B cell (primary cell): Measurements from ENCODE around the gene TALDO1. TPM values are rescaled to one million over a fixed set of nuclear protein-coding genes. Genes with fewer than 3 reads are reported as not detected.

Experiments used
- ATAC-seq: fragments of 200-7000 bp; cut with Tn5 transposase; one replicate; pipeline ENCODE4 v1.10.0; 2021; ENCODE audit warnings: low read depth, mild to moderate bottlenecking, moderate number of reproducible peaks, moderate library complexity
- CTCF ChIA-PET: fragments of 350-600 bp; sonication (Branson Sonifier 250); formaldehyde crosslinking; loops from one replicate; lab custom pipeline; 2021; ENCODE audit warnings: antibody characterized with exemption, inconsistent platforms; lab: Charles Lee
- POLR2A ChIA-PET: fragments of 350-600 bp; sonication (Branson Sonifier 250); formaldehyde crosslinking; loops from one replicate; lab custom pipeline; 2021; ENCODE audit warnings: antibody characterized with exemption; lab: Charles Lee
- DNase-seq: peaks from one replicate; pipeline ENCODE4 v3.0.0; 2013
- H2AFZ ChIP-seq: 2 replicates; pipeline ENCODE4 v1.6.1; 2012; ENCODE audit warnings: mild to moderate bottlenecking, low read depth, low read length; ENCODE audit not compliant: insufficient read depth, poor library complexity, severe bottlenecking
- H3K27ac ChIP-seq, 2 donors: 1 replicate in 1 of 2; 2 replicates in 1 of 2; pipeline ENCODE4 v1.5.1; 2012 to 2013; ENCODE audit warnings: low read length in 2 of 2, mild to moderate bottlenecking in 2 of 2, moderate library complexity in 1 of 2
- H3K27me3 ChIP-seq, 4 experiments: fragments of 200-600 bp in 1 of 4; sonication (generic) in 1 of 4; replicated peaks in 1 of 4; 1 replicate in 2 of 4; 2 replicates in 2 of 4; pipeline versions ENCODE4 v1.6.1 to v1.7.0; 2013 to 2016; ENCODE audit warnings: low read length in 3 of 4, mild to moderate bottlenecking in 2 of 4, mixed read lengths in 1 of 4, moderate library complexity in 1 of 4; ENCODE audit not compliant: insufficient read depth in 4 of 4, control insufficient read depth in 3 of 4; ENCODE audit errors: control extremely low read depth in 1 of 4
- H3K36me3 ChIP-seq, 2 experiments: replicated peaks in 1 of 2; 1 replicate in 1 of 2; 2 replicates in 1 of 2; pipeline versions ENCODE4 v1.6.1 to v1.7.1; 2013; ENCODE audit warnings: low read length in 1 of 2; ENCODE audit not compliant: insufficient read depth in 2 of 2, control insufficient read depth in 1 of 2; ENCODE audit errors: control extremely low read depth in 1 of 2, extremely low read depth in 1 of 2
- H3K4me1 ChIP-seq, 2 donors: fragments of 200-600 bp in 1 of 2; sonication (generic) in 1 of 2; 1 replicate in 1 of 2; 2 replicates in 1 of 2; pipeline versions ENCODE4 v1.5.1 to v1.6.1; 2013 to 2017; ENCODE audit warnings: low read length in 2 of 2; ENCODE audit not compliant: control insufficient read depth in 2 of 2, insufficient read depth in 2 of 2
- H3K4me2 ChIP-seq: replicated peaks from 2 replicates; pipeline ENCODE3; 2012; ENCODE audit warnings: mild to moderate bottlenecking, low read depth, low read length; ENCODE audit not compliant: poor library complexity, severe bottlenecking
- H3K4me3 ChIP-seq, 5 experiments: fragments of 200-600 bp in 1 of 5; sonication (generic) in 1 of 5; 1 replicate in 3 of 5; 2 replicates in 2 of 5; pipeline versions ENCODE4 v1.5.1 to v1.7.0; 2011 to 2016; ENCODE audit warnings: low read length in 4 of 5, mild to moderate bottlenecking in 4 of 5, low read depth in 2 of 5, control low read depth in 1 of 5, moderate library complexity in 1 of 5; ENCODE audit not compliant: insufficient read depth in 1 of 5; ENCODE audit errors: control extremely low read depth in 1 of 5, extremely low read depth in 1 of 5
- H3K79me2 ChIP-seq: fragments of 200-600 bp; sonication (generic); one replicate; pipeline ENCODE4 v1.6.0; 2016; ENCODE audit warnings: low read length; ENCODE audit not compliant: control insufficient read depth, insufficient read depth
- H3K9ac ChIP-seq: fragments of 200-600 bp; sonication (generic); 2 replicates; pipeline ENCODE4 v1.6.1; 2017; ENCODE audit warnings: mild to moderate bottlenecking, low read length, moderate library complexity
- H3K9me3 ChIP-seq, 3 donors: one replicate each; pipeline versions ENCODE4 v1.6.1 to v1.7.1; 2013; ENCODE audit warnings: low read length in 2 of 3; ENCODE audit not compliant: control insufficient read depth in 2 of 3, insufficient read depth in 1 of 3; ENCODE audit errors: control extremely low read depth in 1 of 3
- H4K20me1 ChIP-seq: 2 replicates; pipeline ENCODE4 v1.6.0; 2012; ENCODE audit warnings: mild to moderate bottlenecking, low read length; ENCODE audit not compliant: insufficient read depth, control insufficient read depth, poor library complexity, severe bottlenecking
- H3K27ac Mint-ChIP-seq: one replicate; pipeline ENCODE4 v1.8.0; 2021; ENCODE audit warnings: mixed read lengths
- H3K27me3 Mint-ChIP-seq: one replicate; pipeline ENCODE4 v1.8.0; 2021; ENCODE audit warnings: mixed read lengths
- H3K4me1 Mint-ChIP-seq: one replicate; pipeline ENCODE4 v1.8.0; 2021; ENCODE audit warnings: mixed read lengths
- H3K4me3 Mint-ChIP-seq: one replicate; pipeline ENCODE4 v1.8.0; 2021; ENCODE audit warnings: mixed read lengths
- H3K9me3 Mint-ChIP-seq: one replicate; pipeline ENCODE4 v1.8.0; 2022; ENCODE audit warnings: mixed read lengths; ENCODE audit not compliant: insufficient read depth
- CTCF ChIP-seq: fragments of 200-600 bp; IDR thresholded peaks from one replicate; pipeline ENCODE4 v1.8.0; 2022; ENCODE audit warnings: antibody characterized with exemption, mild to moderate bottlenecking
- EZH2 ChIP-seq: IDR thresholded peaks from 2 replicates; pipeline ENCODE4 v1.6.1; 2012; ENCODE audit warnings: borderline replicate concordance, low read depth, mild to moderate bottlenecking, moderate library complexity, low read length; ENCODE audit not compliant: insufficient read depth, poor library complexity, severe bottlenecking
- WGBS: methylation state at CpG from one replicate; pipeline ENCODE4 v1.1.5; 2013; ENCODE audit warnings: missing lambda C conversion rate; ENCODE audit not compliant: insufficient coverage; 5-methylcytosine and 5-hydroxymethylcytosine counted together
- intact Hi-C: fragments of 100-400 bp; cut with micrococcal nuclease; formaldehyde crosslinking; loops from one replicate; pipeline ENCODE4 v1.10.0; 2022
- polyA plus RNA-seq: library from polyadenylated mRNA; depleted of rRNA; stranded (reverse); fragments of >200 nt; gene quantifications from 2 replicates; pipeline ENCODE4 v1.2.3, GENCODE V29; 2012
- total RNA-seq, 2 donors: library from RNA; stranded (reverse); fragments of 120-200 nt in 1 of 2; gene quantifications; 1 replicate in 1 of 2; 2 replicates in 1 of 2; pipeline versions ENCODE4 v1.2.3 to v1.2.4, GENCODE V29; 2013 to 2022

Gene TALDO1
- total and polyA plus RNA-seq, 2 donors (not counting 1 experiment from before 2014, with no cell fraction given) = 82.4 to 116 TPM

GRCh38 chr11:801097-801780, 54.0 kb downstream of the TALDO1 start:
- no peaks in the 10 kb centered on the region for H3K27me3 ChIP-seq
- intact Hi-C loops = no loop called here
- no peaks in the 10 kb centered on the region for H3K9me3 Mint-ChIP-seq
- H3K36me3 ChIP-seq = peaks cover 0 to 9% of the 10 kb centered on the region in 2 experiments
- no peak overlapping the region for H2AFZ ChIP-seq
- no peak for DNase-seq
- no peak overlapping the region for H3K4me2 ChIP-seq
- H3K9ac ChIP-seq = no peak overlapping the region
- ChIA-PET POLR2A (interaction anchor here (0.6 kb wide), 2 partner anchors 23 to 35 kb away, joined by 5 to 6 read pairs; no protein-coding TSS in a partner anchor), CTCF (no interaction called here)
- TF ChIP-seq EZH2 = no peak
- no peak for TF ChIP-seq CTCF
- peaks cover 54% of the 10 kb centered on the region for H4K20me1 ChIP-seq
- H3K79me2 ChIP-seq = peaks cover 67% of the 10 kb centered on the region
- ATAC-seq = no peak
- WGBS = 92% methylated on average over 18 of the region's 20 CpGs
- no peak overlapping the region for H3K27ac Mint-ChIP-seq
- peaks cover 19 to 42% of the 10 kb centered on the region in 2 donors for H3K4me1 ChIP-seq
- H3K4me1 Mint-ChIP-seq = peaks cover 19% of the 10 kb centered on the region
- no peaks in the 10 kb centered on the region for H3K9me3 ChIP-seq
- H3K4me3 Mint-ChIP-seq = no peak overlapping the region
- H3K27me3 Mint-ChIP-seq = no peaks in the 10 kb centered on the region
- no peak overlapping the region for H3K27ac ChIP-seq
- H3K4me3 ChIP-seq = no peak overlapping the region

DNA sequence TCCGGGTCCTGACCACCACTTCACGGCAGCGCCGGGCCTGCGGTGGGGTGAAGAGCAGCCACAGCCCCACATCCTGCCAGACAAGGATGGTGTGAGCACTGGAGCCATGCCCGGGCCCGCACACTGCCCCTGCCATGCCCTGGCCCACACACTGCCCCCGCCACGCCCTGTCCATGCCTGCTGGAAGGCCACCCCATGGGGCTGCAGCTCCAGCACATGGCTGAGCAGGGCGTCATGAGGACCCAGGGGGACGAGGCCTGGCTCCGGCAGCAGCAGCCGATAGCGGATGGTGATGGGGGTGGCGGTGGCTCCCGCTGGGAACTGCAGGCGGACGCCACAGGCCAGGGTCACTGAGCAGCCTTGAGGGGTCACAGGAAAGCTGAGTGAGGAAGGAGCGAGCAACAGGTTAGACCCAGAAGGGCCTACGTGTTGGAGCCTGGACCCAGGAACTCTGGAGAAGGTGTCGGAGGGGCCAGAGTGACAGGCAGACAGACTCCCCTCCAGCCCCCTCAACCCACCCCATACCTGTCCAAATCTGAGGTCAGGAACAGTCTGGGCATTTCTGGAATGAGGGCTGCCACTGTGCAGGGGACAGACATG, 54.9 kb downstream of the TALDO1 start:
- no peaks in the 10 kb centered on the region for H3K9me3 ChIP-seq
- CTCF ChIA-PET = interaction anchor here (1.1 kb wide), 1 partner anchor 80 kb away, joined by 3 read pairs; no protein-coding TSS in a partner anchor
- peak overlapping the region; percentile 7 for H3K4me3 Mint-ChIP-seq
- peaks cover 10 to 33% of the 10 kb centered on the region in 2 donors for H3K4me1 ChIP-seq
- no peak for DNase-seq
- POLR2A ChIA-PET = interaction anchor here (0.5 kb wide), 1 partner anchor 61 kb away, joined by 4 read pairs; no protein-coding TSS in a partner anchor
- H3K9ac ChIP-seq = no peak overlapping the region
- no peak overlapping the region for H3K27ac Mint-ChIP-seq
- H3K4me1 Mint-ChIP-seq = peaks cover 12% of the 10 kb centered on the region
- peaks cover 0 to 9% of the 10 kb centered on the region in 2 experiments for H3K36me3 ChIP-seq
- WGBS = 97% methylated on average over 21 of the region's 21 CpGs
- peaks cover 46% of the 10 kb centered on the region for H4K20me1 ChIP-seq
- no peak for TF ChIP-seq EZH2
- TF ChIP-seq CTCF = no peak
- no peaks in the 10 kb centered on the region for H3K9me3 Mint-ChIP-seq
- peaks cover 59% of the 10 kb centered on the region for H3K79me2 ChIP-seq
- no peaks in the 10 kb centered on the region for H3K27me3 ChIP-seq
- H3K27me3 Mint-ChIP-seq = no peaks in the 10 kb centered on the region
- no peak overlapping the region for H3K27ac ChIP-seq
- ATAC-seq = no peak
- intact Hi-C loops = no loop called here
- no peak overlapping the region for H3K4me2 ChIP-seq
- H3K4me3 ChIP-seq = no peak overlapping the region
- H2AFZ ChIP-seq = no peak overlapping the region
